ENCODE results near the gene PRRX1.

Gene PRRX1

DNA sequence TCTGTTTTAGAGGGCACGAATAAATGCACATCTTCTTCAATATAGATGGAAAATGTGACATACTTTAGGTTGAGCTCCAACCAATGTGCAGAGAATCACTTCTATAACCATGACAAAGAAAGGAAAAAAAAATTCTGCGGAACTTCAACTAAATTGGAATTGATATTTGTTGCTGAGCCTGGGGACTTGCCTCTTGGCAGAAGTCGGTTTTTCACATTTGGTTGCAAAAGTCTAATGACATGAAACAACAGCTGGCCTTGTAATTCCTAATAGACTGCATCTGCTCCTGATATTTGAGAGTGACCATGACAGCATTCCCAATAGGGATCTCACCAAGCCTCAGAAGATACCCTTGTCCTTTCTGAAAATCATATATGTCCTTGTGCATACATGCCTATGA lies 112.8 kb downstream of the PRRX1 start:
- no peak for DNase-seq

Data from CD4-positive, alpha-beta T cell treated with Interleukin-10 for 1 hour (primary cell).